Measurements from ENCODE around the gene POLR2J.

Gene POLR2J

DNA sequence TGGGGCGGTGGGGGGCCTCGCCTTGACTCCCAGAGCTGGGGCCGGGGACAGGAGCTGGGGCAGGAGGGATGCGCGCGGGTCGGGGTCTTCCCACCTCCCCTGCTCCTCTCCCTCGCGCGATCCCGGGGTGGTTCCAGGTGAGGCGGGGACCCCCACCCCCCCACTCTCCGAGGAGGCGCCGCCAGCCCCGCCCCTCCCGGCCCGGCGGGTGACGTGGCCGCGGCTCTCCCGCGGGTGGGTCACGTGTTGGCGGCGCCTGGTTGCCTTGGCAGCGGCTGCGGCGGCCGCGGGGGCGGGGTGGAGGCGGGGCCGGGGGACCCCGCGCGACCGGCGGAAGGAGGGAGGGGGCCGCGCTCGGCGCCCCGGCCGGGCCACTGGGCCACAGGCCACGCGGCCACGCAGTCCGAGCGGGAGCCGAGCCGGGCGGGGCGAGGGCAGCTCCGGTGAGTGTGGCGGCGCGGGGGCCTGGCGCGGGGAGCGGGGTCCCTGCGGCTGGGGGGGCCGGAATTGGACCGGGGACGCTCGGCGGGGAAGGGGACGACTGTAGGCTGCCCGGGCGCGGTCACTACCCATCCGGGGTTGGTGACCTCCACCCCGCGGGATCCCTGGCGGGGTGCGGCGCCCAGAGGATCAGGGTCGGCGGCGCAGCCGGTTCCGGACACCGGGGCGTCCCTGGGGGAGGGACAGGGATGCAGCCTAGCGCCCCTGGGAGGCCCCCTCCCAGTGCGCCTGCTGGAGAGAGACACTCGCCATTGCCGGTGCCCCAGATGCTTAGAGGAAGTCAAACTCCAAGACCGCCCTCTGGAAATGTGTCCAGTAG lies 45.3 kb downstream of the POLR2J start, which contains the start of gene ORAI2:
Gene ORAI2 (plus strand): TSS at position 357 of the 820 bp plus-strand sequence. CDS start 5,382 bp downstream, outside the sequence.
- Histone ChIP-seq H3K27me3 (ENCODE audit: insufficient read depth, low read depth, severe bottlenecking) (no peaks in the 10 kb centered on the region), H3K4me3 (ENCODE audit: low read depth, low read length) (peak within 1 kb of the TSS; percentile 76), H3K27ac (peak within 1 kb of the TSS; percentile 91), H3K9me3 (ENCODE audit: severe bottlenecking) (no peaks in the 10 kb centered on the region), H3K36me3 (peaks cover 14% of the 10 kb centered on the region)
- TF ChIP-seq, protein P1, sequence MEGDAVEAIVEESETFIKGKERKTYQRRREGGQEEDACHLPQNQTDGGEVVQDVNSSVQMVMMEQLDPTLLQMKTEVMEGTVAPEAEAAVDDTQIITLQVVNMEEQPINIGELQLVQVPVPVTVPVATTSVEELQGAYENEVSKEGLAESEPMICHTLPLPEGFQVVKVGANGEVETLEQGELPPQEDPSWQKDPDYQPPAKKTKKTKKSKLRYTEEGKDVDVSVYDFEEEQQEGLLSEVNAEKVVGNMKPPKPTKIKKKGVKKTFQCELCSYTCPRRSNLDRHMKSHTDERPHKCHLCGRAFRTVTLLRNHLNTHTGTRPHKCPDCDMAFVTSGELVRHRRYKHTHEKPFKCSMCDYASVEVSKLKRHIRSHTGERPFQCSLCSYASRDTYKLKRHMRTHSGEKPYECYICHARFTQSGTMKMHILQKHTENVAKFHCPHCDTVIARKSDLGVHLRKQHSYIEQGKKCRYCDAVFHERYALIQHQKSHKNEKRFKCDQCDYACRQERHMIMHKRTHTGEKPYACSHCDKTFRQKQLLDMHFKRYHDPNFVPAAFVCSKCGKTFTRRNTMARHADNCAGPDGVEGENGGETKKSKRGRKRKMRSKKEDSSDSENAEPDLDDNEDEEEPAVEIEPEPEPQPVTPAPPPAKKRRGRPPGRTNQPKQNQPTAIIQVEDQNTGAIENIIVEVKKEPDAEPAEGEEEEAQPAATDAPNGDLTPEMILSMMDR (IDR thresholded peaks at IDR 0.05; ENCODE audit: low read depth, low read length) = no peak
- DNase-seq = peak; percentile 85

DNA sequence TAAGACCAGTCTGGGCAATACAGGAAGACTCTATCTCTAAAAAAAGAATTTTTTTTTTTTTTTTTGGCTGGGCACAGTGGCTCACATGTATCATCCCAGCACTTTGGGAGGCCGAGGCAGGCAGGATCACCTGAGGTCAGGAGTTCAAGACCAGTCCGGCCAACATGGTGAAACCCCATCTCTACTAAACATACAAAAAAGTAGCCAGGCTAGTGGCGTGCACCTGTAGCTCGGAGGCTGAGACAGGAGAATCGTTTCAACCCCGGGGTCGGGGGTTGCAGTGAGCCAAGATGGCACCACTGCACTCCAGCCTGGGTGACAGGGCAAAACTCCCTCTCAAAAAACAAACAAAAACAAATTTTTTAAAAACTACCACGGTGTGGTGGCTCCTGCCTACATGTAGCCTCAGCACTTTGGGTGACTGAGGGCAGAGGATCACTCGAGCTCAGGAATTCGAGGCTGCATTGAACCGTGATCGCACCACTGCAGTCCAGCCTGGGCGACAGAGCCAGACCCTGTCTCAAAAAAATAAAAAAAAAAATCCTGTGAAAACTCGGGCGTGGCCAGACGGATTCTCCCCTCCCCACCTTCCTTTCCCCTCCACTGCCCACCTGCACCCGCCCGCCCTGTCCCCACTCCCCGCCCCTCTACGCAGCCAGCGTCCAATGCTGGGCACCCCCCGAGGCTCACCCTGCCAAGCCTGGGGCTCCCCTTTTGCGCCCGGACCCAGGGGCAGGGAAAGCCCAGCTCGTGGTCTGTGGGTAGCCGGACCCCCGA lies 46.1 kb downstream of the POLR2J start:
- TF ChIP-seq, protein P1 (IDR thresholded peaks at IDR 0.05; ENCODE audit: low read depth, low read length) = no peak
- peak overlapping the region; percentile 62 for H3K4me3 ChIP-seq (ENCODE audit: low read depth, low read length)
- peak overlapping the region; percentile 82 for H3K27ac ChIP-seq
- no peaks in the 10 kb centered on the region for H3K27me3 ChIP-seq (ENCODE audit: insufficient read depth, low read depth, severe bottlenecking)
- peaks cover 15% of the 10 kb centered on the region for H3K36me3 ChIP-seq
- H3K9me3 ChIP-seq (ENCODE audit: severe bottlenecking) = no peaks in the 10 kb centered on the region
- peak; percentile 39 for DNase-seq

DNA sequence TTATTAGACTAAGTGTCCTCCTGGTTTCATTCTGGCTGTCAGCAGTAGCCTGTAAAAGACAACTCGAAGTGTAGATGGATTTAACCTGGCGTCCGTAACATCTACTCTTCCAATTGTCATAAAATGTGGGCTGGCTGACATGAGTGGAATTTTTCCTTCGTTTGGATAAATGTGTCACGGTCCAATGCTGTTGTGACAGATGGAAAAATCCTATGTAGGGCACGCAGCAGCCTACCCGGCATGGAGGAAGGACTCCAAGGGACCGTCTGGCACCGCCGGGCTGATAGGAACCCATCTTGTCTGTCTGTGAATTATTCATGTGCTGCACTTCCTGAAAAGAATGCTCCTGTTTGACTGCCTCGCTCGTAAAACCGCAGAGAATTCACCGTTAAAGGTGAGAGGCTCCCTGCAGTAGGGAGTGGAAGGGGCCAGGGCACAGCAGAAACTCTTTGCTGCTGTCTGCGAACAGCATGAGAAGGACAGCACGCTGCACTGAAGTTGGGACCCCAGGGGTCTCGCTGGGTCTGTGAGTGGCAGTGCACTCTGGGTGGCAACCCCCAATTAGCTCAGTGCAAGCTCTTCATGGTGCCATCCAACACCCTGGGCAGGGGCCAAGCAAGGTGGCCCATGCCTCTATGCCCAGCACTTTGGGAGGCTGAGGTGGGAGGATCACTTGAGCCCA lies 47.0 kb downstream of the POLR2J start:
- DNase-seq = peak; percentile 53
- Histone ChIP-seq H3K36me3 (peaks cover 24% of the 10 kb centered on the region), H3K4me3 (ENCODE audit: low read depth, low read length) (peak overlapping the region; percentile 17), H3K27me3 (ENCODE audit: insufficient read depth, low read depth, severe bottlenecking) (no peaks in the 10 kb centered on the region), H3K27ac (peak overlapping the region; percentile 82), H3K9me3 (ENCODE audit: severe bottlenecking) (no peaks in the 10 kb centered on the region)
- TF ChIP-seq, protein P1 (IDR thresholded peaks at IDR 0.05; ENCODE audit: low read depth, low read length) = no peak

DNA sequence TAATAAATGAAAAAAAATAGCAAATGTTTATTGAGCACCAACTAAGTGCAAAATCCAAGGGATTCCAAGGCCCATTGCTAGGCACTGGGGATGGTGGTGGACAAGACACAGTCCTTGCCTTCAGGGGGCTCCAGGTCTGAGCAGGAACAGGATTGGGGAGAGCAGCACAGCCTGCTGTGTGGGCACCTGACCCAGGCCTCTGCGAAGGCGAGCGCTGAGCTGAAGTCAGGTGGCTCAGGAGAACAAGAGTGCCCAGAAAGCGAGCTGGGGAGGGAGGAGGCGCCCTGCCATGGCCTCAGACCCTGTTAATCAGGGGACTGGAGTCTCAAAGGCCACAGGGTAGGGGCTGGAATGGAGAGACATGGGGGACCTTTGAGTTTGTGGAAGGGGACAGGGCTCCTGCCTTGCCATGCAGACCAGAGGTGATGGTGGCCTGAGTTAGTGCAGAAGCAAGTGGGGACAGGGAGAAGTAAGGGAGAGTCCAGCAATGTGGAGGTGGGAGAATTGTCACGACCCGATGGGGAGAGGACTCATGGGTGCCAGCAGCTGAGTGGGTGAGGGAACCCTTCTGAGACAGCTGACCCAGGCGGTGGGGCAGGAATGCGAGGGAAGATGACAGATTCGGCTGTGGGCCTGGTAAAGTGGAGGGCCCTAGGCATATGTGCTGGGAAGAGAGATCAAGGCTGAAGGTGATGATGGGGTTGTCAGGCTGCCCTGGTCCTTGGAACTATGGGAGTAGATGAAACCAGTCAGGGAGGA lies 49.4 kb downstream of the POLR2J start:
- TF ChIP-seq, protein P1 (IDR thresholded peaks at IDR 0.05; ENCODE audit: low read depth, low read length) = no peak
- no peak for DNase-seq
- no peak overlapping the region for H3K4me3 ChIP-seq (ENCODE audit: low read depth, low read length)
- no peak overlapping the region for H3K27ac ChIP-seq
- peaks cover 34% of the 10 kb centered on the region for H3K36me3 ChIP-seq
- H3K9me3 ChIP-seq (ENCODE audit: severe bottlenecking) = no peaks in the 10 kb centered on the region
- H3K27me3 ChIP-seq (ENCODE audit: insufficient read depth, low read depth, severe bottlenecking) = no peaks in the 10 kb centered on the region

DNA sequence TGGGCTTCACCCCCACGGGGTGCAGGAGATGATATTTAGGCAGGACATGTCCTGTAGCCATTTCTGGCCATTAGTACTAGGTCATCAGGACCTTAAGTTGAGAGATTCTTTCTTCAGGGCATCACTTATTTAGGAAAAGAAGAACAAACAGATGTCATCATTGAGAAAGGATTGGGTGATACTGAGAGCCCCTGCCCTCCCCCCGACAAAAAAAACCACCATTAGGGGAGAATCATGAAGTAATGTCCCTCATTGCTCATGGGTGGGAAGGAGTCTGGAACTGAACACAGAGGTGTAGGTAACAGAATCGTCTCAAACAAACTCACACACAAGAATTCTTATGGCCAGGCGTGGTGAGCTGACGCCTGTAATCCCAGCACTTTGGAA lies 51.7 kb downstream of the POLR2J start:
- TF ChIP-seq, protein P1 (IDR thresholded peaks at IDR 0.05; ENCODE audit: low read depth, low read length) = no peak
- no peaks in the 10 kb centered on the region for H3K9me3 ChIP-seq (ENCODE audit: severe bottlenecking)
- H3K36me3 ChIP-seq = peaks cover 37% of the 10 kb centered on the region
- H3K27ac ChIP-seq = peak overlapping the region; percentile 90
- no peak for DNase-seq
- H3K4me3 ChIP-seq (ENCODE audit: low read depth, low read length) = no peak overlapping the region
- H3K27me3 ChIP-seq (ENCODE audit: insufficient read depth, low read depth, severe bottlenecking) = no peaks in the 10 kb centered on the region
